Endothelial cell of umbilical vein (primary cell): Measurements from ENCODE around the gene PPP3CA.

Experiments
- EZH2 ChIP-seq: IDR thresholded peaks from 2 replicates; pipeline ENCODE4 v1.6.1; 2012; ENCODE audit warnings: borderline replicate concordance, low read depth, mild to moderate bottlenecking, moderate library complexity, low read length, inconsistent platforms; ENCODE audit not compliant: severe bottlenecking
- TF ChIP-seq, protein P1 (sequence below), 2 donors: IDR thresholded peaks; 1 replicate in 1 of 2; 2 replicates in 1 of 2; pipeline ENCODE4 v1.5.1; 2011; ENCODE audit warnings: low read length in 2 of 2, mild to moderate bottlenecking in 2 of 2, moderate library complexity in 2 of 2, control low read depth in 1 of 2, inconsistent platforms in 1 of 2, low read depth in 1 of 2; ENCODE audit not compliant: insufficient read depth in 1 of 2; ENCODE audit errors: extremely low read depth in 1 of 2

DNA sequence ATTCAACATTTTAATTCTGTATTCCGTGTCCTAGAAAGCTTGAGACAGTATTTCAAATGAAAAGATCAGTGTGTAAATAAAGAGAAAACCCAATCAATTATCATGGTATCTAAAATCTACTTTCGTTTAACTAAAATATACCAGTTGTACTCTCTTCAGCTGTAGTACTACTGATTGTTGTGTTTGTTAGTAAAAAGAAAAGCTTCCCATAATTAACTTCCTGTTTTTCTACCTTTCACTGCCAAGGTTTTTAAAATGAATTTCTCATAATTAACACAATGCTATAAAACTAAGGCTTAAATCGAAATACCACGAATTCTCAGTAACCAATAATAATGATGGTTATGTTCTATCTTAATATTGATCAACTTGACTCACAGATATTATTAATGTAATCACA, 37.4 kb downstream of the PPP3CA start:
- TF ChIP-seq, protein P1, sequence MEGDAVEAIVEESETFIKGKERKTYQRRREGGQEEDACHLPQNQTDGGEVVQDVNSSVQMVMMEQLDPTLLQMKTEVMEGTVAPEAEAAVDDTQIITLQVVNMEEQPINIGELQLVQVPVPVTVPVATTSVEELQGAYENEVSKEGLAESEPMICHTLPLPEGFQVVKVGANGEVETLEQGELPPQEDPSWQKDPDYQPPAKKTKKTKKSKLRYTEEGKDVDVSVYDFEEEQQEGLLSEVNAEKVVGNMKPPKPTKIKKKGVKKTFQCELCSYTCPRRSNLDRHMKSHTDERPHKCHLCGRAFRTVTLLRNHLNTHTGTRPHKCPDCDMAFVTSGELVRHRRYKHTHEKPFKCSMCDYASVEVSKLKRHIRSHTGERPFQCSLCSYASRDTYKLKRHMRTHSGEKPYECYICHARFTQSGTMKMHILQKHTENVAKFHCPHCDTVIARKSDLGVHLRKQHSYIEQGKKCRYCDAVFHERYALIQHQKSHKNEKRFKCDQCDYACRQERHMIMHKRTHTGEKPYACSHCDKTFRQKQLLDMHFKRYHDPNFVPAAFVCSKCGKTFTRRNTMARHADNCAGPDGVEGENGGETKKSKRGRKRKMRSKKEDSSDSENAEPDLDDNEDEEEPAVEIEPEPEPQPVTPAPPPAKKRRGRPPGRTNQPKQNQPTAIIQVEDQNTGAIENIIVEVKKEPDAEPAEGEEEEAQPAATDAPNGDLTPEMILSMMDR (IDR thresholded peaks at IDR 0.05; ENCODE audit: extremely low read depth in 1 of 2, insufficient read depth in 1 of 2, low read depth in 1 of 2, low read length in 2 of 2) = no peak
- no peak for TF ChIP-seq EZH2
